CD4-positive, alpha-beta T cell treated with Interleukin-15 for 4 hours (primary cell): ENCODE results near the gene DMKN.

Source experiments
- DNase-seq: peaks from one replicate; pipeline ENCODE4 v3.0.0-alpha.2; 2020; ENCODE audit warnings: low spot score

The DMKN gene, protein sequence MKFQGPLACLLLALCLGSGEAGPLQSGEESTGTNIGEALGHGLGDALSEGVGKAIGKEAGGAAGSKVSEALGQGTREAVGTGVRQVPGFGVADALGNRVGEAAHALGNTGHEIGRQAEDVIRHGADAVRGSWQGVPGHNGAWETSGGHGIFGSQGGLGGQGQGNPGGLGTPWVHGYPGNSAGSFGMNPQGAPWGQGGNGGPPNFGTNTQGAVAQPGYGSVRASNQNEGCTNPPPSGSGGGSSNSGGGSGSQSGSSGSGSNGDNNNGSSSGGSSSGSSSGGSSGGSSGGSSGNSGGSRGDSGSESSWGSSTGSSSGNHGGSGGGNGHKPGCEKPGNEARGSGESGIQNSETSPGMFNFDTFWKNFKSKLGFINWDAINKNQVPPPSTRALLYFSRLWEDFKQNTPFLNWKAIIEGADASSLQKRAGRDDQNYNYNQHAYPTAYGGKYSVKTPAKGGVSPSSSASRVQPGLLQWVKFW

DNA sequence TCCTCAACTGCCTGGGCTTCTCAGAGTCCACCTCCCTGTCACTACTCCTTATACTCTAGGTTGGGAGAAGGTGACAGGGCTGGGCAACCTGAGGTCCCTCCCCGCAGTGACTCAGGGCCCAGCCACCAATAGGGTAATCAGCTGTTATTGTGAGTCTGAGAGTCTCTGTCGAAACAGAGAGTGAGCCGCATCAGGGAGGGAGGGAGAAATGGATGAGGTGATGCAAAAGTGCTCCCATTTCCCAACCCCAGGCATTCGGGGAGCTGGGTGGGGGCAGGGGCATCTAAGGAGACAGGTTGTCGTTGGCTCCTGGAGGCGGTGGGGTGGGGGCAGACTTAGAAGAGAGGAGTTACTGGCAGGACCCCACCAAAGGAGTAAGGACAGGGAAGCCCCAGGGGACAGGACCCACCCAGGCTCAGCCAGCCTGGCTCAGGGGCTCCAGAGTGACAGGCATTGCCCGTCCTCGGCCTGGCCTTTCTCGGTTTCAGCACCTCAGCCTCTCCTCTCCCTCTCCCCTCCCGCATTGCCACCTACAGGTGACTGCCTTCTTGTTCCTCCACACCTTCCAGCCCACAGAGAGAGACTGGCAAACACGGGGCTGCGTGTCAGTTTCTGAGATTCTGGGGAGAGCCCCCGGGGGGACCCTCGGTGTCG, at the start of gene DMKN:
Gene DMKN, minus strand, starts transcription at position 22 of the 654 bp plus-strand sequence. CDS start 174 bp downstream, outside the sequence.
- DNase-seq, result no peak

DNA sequence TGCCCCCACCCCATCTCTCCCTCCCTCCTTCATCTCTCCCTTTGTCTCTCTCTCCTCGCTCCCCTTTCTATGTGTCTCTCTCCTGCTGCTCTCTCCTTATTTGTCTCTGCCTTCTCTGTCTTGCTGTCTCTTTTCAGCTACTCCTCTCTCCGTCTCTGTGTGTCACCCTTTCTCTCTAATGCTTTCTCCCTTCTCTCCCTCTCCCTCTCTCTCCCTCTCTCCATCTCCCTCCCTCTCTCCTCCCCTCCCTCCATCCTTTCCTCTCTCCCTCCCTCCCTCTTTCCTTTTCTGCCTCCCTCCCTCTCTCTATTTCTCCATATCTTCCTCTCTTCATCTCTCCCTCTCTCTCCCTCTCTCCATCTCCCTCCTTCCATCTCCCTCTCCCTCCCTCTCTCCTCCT, 49.3 kb upstream of the DMKN start:
- no peak for DNase-seq

DNA sequence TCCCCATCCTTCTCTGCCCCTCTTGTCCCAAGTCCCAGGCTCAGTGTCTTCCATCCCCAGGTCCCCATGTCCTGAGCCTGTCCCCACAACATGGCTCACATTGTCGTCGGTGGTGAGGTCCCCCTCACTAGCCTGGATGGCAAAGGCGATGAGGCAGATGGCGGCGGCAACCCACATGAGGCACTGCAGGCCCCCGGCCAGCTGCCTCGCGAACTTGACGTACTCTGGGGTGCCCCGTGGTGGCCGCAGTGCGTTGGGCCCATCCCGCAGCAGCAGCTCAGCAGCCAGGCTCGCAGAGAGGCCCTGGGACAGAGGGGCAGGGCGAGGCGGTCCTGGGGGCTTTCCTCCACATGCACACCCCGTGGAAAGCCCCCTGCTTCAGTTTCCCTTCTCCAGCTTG, 48.9 kb upstream of the DMKN start:
- DNase-seq, result no peak

DNA sequence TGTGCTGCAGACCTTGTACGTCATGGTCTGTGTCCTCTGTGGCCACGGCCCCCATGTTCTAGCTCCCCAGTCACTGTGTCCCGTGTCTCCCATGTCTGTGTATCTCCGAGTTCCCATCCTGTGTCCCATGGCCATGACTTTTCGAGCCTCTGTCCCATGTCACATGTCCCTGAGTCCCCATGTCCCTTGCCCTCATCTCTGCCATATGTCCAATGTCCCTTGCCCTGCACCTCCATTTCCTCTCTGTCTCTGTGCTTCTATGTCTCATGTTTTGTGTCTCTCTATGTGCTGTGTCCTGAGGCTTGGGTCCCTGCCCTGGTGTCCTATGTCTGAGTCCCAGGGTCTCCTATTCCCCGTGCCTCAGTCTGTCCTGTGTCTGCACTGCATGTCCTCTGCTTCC, 48.0 kb upstream of the DMKN start:
- DNase-seq, result no peak

DNA sequence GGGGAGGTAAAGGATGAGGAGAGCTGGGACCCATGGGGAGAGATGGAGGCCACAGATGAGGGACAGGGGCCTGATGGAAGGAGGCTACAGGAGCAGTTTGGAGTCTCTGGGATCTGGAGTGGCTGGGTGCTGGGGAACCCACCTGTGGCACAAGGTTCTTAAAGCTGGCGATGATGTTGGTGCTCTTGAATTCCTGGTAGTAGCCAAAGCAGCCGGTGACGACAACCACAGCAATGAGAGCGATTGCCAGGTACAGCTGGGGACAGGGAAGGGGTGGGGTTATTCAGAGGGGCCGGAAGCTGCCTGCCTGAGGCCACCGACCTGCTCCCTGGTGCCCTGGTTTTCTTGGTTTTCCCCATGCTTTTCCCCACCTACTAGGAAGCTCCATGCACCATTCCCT, 47.2 kb upstream of the DMKN start:
- no peak for DNase-seq

DNA sequence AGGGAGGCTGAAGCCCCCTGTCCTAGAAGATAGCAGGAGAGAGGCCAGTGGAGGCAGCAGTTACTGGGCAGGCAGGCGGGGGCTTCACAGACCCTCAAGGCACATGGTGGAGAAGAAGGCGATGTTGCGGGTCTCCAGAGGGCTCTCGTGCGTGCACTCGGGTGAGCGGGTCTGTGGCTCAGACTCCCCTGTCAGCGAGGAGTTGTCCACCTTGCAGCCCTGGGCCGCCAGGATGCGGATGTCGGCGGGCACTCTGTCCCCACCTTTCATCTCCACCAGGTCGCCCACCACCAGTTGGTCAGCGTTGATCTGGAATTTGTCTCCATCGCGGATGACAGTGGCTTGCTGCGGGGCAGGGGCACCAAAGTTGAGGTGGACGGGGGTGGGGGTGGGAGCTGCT, 46.8 kb upstream of the DMKN start:
- no peak for DNase-seq

DNA sequence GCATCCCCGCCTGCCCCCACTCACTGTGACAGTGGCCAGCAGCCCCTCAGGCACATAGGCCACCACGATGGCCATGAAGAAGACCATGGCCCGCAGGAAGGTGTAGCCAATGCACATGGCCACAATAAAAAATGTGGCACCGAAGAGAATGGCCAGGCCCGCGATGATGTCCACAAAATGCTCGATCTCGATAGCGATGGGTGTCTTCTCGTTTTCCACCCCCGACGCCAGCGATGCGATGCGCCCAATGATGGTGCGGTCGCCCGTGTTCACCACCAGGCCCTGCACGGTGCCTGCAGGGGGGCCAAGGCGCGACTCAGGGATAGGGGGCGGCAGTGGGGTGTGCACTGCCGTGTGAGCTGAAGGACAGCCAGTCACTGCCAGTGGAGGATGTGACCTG, 46.3 kb upstream of the DMKN start:
- no peak for DNase-seq

DNA sequence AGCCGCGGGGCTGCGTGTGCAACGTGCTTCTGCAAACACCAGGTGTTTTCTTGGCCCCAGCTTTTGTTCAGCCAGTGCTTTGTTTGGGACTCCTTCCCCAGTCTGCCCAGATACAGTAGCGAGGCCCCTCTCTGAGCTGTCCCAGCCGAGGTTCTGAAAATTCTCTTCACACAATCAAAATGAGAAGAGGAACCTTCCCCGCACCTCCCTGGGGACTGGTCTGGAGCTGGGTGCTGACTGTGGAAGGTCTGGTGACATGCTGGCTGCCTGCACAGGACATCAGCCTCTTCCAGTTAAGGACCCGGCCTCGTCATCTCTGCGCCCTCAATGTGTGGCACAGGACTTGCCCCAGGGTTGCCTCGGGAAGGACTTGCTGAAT, 45.8 kb upstream of the DMKN start:
- no peak for DNase-seq

DNA sequence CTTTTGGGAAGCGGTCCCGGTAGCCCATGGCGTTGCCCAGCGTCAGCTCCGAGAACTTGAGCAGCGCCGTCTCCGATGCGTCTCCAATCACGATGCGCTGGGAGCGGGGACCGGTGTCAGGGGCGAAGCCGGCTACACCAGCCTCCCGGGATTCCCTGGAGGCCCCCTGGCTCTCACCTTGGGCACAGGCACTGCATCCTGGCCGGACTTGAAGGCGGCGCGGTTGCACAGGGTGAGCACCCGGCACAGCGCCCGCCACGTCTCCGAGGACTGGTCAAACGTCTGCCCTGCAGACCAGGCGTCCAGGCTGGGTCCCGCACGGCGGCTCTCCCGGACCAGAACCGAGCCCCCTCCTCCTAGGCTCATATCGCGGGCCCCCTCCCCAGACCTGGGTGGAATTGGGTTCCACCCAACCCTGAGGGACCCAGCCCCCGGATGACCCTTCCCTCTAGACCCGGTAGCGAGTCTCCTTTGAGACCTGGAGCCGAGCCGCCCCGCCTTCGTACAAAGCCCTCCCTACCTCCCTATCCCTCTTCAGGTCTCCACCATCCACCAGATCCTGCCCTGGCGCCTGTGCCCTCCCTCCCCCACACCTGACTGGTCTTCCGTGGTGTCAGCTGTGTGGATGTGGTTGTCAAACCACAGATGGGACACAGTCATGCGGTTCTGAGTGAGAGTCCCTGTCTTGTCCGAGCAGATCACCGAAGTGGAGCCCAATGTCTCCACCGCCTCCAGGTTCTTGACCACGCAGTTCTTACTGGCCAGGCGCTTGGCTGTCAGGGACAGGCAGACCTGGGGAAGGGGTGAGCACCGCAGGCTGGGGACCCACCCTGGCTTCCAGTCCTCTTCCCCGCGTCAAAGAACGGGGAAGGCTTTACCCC, 45.2 kb upstream of the DMKN start:
- no peak for DNase-seq

DNA sequence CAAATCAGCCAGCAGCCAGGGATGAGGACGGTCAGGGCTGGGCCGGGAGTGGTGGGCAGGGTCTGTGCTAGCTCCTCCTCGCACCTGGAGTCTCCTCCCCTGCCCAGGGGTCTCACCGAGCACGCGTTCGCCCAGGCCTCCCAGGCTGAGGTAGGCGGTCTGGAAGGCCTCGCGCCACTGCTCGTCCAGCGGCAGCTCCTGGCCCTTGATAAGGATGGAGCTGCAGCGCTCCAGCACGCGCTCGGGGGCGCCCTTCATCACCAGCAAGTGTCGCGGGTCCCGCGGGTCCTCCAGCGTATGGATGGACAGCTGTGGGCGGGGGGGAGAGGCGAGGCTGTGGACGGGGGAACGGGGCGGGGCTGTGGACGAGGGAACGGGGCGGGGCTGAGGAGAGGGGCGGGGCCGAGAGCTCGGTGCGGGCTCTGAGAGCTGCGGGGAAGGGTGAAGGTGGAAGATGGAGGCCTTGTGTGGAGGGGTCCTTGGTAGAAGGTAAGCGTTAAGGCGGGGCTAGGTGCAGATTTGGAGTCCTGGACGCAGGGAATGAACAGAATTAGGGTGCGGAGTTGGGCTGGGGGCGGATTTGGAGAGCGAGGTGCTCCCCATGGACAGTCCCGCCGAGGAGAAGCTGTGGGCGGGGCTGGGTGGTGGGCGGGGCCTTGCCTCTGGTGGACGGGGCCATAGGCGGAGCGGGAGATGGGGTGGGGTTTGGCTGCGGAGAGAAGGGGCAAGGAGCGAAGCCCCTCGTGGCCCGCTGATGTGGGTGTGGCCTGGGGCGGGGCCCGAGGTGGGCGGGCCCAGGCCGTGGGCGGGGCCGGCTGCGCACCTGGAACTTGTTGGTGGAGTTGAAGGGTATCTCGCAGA, 44.3 kb upstream of the DMKN start:
- peak; percentile 25 for DNase-seq

DNA sequence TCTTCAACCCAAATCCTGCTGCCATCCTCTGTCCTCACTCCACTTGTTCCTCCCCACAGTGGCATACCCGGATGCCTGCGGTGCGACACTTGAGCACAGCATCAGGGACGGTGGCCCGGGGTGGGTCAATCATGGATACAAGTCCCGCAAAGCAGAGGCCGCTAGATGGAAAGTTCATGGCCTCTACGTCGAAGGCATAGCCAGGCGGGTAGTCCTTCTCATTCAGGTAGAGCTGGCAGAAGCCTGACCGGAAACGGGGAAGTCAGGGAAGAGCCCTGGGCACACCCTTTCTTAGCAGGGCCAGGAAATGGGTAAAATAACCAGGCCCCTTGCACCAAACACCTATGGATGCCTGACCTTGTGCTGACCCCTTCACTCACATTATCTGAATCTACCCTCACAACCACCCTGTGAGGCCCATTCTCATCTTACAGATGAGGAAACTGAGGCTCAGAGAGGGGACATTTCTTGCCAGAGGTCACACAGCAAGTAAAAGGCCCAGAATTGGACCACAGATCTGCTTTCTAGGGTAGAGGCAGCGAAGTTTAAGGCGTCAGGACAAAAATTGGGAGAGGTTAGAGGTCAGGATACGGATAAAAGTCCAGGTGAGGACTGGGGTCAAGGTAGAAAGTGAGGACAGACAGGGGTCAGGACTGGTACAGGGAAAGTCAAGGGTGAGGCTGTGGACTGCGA, 43.5 kb upstream of the DMKN start:
- DNase-seq, result no peak

DNA sequence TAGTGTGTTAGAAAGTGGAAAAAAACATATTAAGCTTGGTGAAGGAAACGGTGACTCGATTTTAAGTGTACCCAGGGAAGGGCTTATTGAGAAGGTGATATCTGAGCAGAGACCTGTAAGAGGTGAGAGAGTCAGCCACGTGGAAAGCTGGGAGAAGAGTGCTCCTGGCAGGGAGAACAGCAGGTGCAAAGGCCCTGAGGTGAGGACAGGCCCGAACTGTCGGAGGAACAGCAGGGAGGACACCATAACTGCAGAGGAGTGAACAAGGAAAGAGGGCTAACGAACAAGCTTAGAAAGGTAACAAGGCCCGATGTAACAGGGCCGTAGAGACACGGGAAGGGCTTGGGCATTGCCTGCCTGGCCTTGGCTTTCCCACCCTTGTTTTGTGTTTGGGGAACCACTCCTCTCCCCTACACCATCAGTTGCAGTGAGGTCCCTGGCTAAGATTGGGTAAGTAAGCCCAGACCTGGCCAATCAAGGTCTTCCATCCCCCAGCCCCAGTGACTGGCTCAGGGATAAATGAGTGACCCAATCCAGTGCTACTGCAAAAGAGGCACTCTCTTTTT, 42.7 kb upstream of the DMKN start:
- no peak for DNase-seq

DNA sequence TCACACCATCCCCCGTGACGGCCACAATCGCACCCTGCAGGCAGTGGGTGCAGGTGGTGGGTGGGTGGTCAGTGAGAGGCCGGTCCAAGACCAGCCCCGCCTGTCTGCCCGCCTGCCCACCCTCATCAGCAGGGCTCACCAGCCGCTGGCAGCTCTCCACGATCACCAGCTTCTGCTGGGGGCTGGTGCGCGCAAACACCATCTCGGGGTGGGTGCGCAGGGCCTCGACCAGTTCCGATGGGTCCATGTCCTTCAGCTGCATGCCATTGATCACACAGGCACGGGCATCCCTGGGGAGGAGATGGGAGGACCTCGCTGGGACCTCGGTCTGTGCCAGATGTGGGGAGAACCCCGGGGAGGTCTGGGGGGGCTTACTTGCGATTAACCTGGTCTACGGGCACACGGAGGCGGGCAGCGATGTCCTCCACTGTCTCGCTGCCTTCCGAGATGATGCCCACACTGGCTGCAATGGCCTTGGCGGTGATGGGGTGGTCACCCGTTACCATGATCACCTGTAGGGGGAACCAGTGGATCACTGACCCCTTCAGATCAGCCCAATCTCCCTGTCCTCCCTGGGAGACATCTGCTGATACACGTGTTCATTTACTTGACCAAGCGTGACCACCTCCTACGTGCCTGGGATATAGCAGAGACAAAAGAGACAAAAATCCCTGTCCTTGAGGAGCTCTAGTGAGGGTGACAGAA, 42.0 kb upstream of the DMKN start:
- no peak for DNase-seq

DNA sequence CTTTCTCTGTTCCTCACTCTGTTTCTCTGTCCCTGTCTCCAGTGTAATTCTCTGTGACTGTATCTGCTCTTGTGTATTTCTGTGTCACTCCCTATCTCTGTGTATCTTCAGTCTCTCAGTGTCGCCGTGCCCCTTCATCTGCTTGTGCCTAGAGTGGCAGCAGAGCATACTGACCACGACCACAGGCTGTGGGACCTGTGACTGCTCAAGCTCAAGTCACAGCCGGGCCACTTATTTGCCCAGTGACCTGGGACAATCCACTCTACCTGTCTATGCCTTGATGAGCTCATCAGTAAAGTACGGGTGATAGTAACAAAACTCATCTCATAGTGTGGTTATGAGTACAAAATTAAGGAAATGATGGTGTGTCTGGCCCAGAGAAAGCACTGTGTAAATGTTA, 40.6 kb upstream of the DMKN start:
- no peak for DNase-seq

DNA sequence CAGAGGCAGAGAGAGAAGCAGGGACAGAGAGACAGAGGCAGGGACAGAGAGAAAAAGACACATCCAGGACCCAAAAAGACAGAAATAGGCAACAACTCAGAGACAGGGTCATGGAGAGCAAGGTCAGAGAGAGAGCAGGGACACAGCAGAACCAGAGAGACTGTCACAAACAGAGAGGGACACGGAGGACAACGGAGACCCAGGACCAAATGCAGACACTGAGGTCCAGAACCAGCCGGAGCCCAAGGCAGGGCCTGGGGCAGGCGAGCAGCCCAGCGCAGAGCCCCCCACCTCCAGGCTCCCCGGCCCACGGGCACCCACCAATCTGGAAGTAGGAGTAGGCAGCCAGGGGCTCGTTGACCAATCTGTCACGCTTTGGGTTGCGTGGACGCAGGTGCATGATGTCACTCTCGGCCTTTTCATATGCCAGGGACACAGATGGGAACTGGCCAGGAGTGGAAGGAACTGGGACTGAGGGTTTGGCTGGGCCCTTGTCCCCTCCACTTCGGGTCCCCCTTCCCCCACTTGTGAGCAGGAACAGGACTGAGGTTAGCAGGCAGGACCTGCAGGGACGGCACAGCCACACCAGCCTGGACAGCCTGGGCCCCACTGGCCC, 40.0 kb upstream of the DMKN start:
- no peak for DNase-seq

DNA sequence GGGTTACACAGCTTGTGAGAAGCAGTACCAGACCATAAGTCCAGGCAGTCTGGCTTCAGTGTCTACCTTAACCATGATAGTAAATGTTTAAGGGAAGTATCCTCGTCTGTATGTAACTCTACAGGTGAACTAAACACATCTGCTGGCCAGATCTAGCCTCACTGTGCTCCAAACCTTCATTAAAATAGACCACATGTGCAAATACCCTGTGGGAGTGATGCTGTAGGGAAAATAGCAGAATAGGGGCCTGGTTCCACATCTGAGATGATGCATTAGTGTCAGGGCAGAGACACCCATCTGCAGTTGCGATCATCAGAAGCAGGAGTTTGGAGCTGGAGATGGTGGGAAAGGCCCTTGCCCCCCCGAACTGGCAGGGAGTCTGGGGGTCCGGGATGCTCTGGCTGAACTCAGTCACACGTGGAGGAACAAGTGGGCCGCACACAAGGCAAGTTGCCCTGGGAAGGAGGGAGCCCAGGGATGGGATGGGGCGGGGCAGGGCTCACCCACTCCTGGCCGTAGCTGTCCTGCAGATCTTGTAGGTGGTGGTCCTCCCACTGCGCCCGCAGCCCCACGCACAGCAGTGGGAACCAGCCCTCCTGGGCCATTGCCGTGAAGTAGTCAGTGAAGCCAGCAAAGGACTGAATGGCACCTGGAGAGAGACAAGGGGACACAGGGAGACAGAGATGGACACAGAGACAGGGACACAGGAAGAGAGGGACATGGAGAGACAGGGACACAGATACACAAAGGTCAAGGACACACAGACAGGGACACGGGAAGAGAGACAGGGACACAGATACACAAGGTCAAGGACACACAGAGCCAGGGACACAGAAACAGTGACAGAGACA, 39.3 kb upstream of the DMKN start:
- no peak for DNase-seq

DNA sequence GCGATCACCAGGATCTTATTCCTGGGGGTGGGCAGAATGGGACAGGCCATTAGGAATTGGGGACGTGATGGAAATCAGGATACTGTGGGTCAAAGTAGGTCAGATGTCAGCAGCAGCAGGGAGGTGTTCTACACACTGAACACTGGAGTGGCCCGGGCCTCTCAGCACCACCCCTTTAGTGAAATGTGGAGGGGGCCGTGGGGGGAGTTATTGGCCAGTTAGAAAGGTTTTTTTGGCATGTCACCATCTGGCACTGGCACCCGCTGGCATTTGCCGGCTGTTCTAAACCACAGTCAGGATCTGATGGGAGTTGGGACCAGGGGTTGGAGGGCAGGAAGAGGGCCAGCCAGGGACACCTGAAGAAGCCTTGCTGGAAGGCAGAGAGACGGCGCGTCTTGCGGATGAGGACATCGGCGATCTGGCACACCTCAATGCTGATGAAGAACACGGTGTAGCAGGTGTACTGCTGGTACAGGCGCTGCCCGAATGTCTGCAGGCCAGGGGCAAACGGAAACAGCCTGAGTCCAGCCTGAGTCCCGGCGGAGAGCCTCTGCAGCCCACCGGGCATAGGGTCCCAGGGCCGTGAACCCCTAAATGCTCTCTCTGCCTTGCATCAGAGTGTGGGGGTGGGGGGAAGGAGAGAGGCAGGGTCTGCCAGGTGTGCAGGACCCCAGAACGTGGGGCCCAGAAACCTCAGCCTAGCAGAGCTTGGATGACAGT, 37.8 kb upstream of the DMKN start:
- DNase-seq, result no peak
